Thyroid gland (tissue), 4 donors: ENCODE measurements around the gene GNG3. TPM values are rescaled to one million over a fixed set of nuclear protein-coding genes. Genes with fewer than 3 reads are reported as not detected.
A peak's percentile ranks its signal among the peaks of the same experiment; 100 is the strongest.

ENCODE experiments used
- DNase-seq, 2 donors: peaks; one replicate each; pipeline ENCODE4 v3.0.0-alpha.2; 2019
- H3K27ac ChIP-seq, 3 donors: fragments of 200-600 bp; sonication (generic); 1 replicate in 2 of 3; 2 replicates in 1 of 3; pipeline ENCODE4 v1.5.1; 2016 to 2019; ENCODE audit warnings: mild to moderate bottlenecking in 1 of 3, moderate library complexity in 1 of 3
- H3K27me3 ChIP-seq: fragments of 200-600 bp; sonication (generic); one replicate; pipeline ENCODE4 v1.5.1; 2019
- H3K36me3 ChIP-seq, 2 donors: fragments of 200-600 bp; sonication (generic); one replicate each; pipeline ENCODE4 v1.5.1; 2016 to 2019
- H3K4me1 ChIP-seq, 2 donors: fragments of 200-600 bp; sonication (generic); one replicate each; pipeline ENCODE4 v1.5.1; 2017 to 2019
- H3K4me3 ChIP-seq, 3 donors: fragments of 200-600 bp; sonication (generic); replicated peaks in 1 of 3; 1 replicate in 2 of 3; 2 replicates in 1 of 3; pipeline ENCODE4 v1.5.1; 2016; ENCODE audit warnings: mild to moderate bottlenecking in 1 of 3
- H3K9me3 ChIP-seq: fragments of 200-600 bp; sonication (generic); one replicate; pipeline ENCODE4 v1.5.1; 2017
- POLR2A ChIP-seq, 2 donors: fragments of 450-650 bp; IDR thresholded peaks; one replicate each; pipeline ENCODE4 v1.6.1; 2017; ENCODE audit warnings: antibody characterized with exemption in 2 of 2, mild to moderate bottlenecking in 2 of 2, moderate library complexity in 1 of 2
- WGBS, 2 donors: methylation state at CpG; one replicate each; pipeline ENCODE4 v1.1.5; 2017; 5-methylcytosine and 5-hydroxymethylcytosine counted together
- intact Hi-C: fragments of 100-400 bp; cut with DNase I; formaldehyde crosslinking; loops from one replicate; pipeline ENCODE4 v1.15.1; 2023
- small RNA-seq: library from RNA; depleted of rRNA; stranded (forward); fragments of <200 nt; gene quantifications from one replicate; pipeline ENCODE3, GENCODE V24; 2016
- total RNA-seq, 4 donors: library from RNA; depleted of rRNA; stranded (reverse); fragments of >200 nt; gene quantifications; one replicate each; pipeline ENCODE4 v1.2.3, GENCODE V29; 2016
- TF ChIP-seq, protein P1 (sequence below), 6 experiments: fragments of 200-600 bp in 3 of 6; fragments of 450-650 bp in 3 of 6; sonication (generic) in 3 of 6; IDR thresholded peaks; one replicate each; pipeline ENCODE4 v1.5.1; 2016 to 2019; ENCODE audit warnings: antibody characterized with exemption in 6 of 6, mild to moderate bottlenecking in 2 of 6, inconsistent platforms in 1 of 6, moderate library complexity in 1 of 6

The GNG3 gene
- total RNA-seq, 4 donors from 2014 or later: not detected

DNA sequence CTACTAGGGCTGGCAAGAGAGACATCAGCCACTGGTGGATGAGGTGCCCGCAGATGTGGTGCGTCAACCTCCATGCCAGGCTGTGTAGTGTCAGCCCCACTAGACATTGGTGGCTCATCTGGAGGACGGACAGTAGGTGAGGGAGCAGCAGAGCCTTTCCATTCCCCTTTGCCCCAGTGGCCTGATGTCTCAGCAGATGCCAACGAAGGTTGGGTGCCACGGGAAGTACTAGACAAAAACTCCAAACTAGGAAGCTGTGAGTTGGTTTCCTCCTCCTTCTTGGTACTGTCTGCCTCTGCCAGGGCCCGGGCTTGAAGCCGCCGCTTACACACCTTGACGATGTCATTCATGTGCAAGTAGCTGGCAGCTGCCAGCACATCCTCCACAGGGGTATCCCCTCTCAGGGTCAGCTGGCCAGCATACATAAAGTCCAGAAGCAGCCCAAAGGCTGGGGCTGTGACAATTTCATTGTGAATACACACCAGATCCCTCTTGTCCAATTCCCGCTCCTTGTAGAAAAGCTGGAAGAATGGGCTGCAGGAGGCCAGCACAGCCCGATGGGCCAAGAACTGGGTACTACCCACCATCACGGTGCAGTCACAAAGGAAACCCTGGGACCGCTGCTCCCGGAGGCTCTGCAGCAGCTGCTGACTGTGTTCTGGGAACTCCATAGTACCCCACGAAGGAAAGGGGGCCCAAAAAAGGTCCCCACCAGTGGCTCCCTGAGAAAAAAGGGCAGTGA is 45.7 kb downstream of the GNG3 start:
- Histone ChIP-seq H3K27me3 (no peaks in the 10 kb centered on the region), H3K4me1 (peaks cover 10 to 21% of the 10 kb centered on the region in 2 donors), H3K36me3 (peaks cover 7 to 9% of the 10 kb centered on the region in 2 donors), H3K27ac (peak overlapping the region in 2 of 3 donors; percentile 75 to 94), H3K4me3 (peak overlapping the region in 1 of 3 donors; percentile 59), H3K9me3 (no peaks in the 10 kb centered on the region)
- intact Hi-C loops: no loop called here
- peak in 1 of 2 donors; percentile 12 for DNase-seq
- WGBS, 2 donors: 89 to 91% methylated on average over 7 to 15 of the region's 15 CpGs
- no peak for TF ChIP-seq POLR2A (IDR thresholded peaks at IDR 0.05)
- TF ChIP-seq, protein P1, sequence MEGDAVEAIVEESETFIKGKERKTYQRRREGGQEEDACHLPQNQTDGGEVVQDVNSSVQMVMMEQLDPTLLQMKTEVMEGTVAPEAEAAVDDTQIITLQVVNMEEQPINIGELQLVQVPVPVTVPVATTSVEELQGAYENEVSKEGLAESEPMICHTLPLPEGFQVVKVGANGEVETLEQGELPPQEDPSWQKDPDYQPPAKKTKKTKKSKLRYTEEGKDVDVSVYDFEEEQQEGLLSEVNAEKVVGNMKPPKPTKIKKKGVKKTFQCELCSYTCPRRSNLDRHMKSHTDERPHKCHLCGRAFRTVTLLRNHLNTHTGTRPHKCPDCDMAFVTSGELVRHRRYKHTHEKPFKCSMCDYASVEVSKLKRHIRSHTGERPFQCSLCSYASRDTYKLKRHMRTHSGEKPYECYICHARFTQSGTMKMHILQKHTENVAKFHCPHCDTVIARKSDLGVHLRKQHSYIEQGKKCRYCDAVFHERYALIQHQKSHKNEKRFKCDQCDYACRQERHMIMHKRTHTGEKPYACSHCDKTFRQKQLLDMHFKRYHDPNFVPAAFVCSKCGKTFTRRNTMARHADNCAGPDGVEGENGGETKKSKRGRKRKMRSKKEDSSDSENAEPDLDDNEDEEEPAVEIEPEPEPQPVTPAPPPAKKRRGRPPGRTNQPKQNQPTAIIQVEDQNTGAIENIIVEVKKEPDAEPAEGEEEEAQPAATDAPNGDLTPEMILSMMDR (IDR thresholded peaks at IDR 0.05): no peak

DNA sequence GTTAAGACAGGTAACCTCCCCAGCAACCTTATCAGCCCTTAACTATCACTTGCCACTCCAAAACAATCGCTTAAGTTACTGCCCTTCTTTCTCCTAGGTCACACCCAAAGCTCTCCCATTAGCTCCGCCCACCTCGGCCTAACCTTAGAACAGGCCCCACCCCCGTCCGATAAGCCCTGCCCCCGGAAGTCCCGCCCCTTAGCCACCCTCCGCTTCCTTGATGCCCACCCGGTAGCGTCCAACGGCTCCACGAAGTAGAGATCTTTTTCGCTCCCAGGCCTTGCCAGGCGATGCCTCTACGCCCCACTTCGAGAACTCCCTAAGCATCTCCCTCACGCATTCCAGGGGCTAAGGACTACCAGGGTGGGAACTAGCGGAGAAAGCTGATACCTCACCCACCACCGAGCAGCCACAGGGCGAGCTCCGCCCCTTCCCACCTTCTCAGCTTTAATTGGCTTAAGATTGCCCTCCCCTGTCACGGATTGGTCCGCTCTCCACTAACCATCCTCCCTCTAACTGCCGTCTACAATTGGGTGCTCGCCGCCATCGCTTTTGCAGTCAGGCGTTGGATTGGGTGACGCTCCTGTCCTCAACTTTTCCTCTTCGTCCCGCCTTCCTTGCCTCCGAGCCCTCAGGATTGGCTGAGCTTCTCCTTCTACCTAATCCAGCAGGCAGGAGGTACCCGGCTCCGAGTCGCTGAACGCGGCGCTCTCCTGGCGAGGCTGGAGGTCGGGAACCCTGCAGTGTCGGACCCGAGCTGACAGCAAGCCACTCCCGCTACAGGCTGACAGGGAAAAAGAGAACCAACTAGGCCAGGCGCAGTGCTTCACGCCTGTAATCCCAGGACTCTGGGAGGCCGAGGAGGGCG is 46.5 kb downstream of the GNG3 start, which contains the start of gene ZBTB3:
ZBTB3 (minus strand) TSS at position 425 of the 868 bp plus-strand sequence. CDS start 496 bp downstream, outside the sequence.
- H3K9me3 ChIP-seq: no peaks in the 10 kb centered on the region
- intact Hi-C loops: no loop called here
- H3K36me3 ChIP-seq: peaks cover 7 to 9% of the 10 kb centered on the region in 2 donors
- peak within 1 kb of the TSS; percentile 62 to 94 (median 75) for H3K27ac ChIP-seq
- H3K4me1 ChIP-seq: peaks cover 10 to 21% of the 10 kb centered on the region in 2 donors
- WGBS, 2 donors: 1% methylated on average over 38 to 46 of the region's 47 CpGs
- peak; percentile 99 for DNase-seq
- H3K4me3 ChIP-seq: peak within 1 kb of the TSS; percentile 9 to 59 (median 19)
- H3K27me3 ChIP-seq: no peaks in the 10 kb centered on the region
- TF ChIP-seq, protein P1 (IDR thresholded peaks at IDR 0.05): peak in 1 of 6 experiments; percentile 26
- TF ChIP-seq POLR2A (IDR thresholded peaks at IDR 0.05): peak; percentile 33 to 89

- TF ChIP-seq, protein P1 (IDR thresholded peaks at IDR 0.05): no peak
- TF ChIP-seq POLR2A (IDR thresholded peaks at IDR 0.05): no peak
- no peak for DNase-seq
- WGBS, 2 donors: 81% methylated on average over 10 of the region's 10 CpGs
- intact Hi-C loops: no loop called here
- peaks cover 10 to 21% of the 10 kb centered on the region in 2 donors for H3K4me1 ChIP-seq
- H3K27me3 ChIP-seq: no peaks in the 10 kb centered on the region
- H3K4me3 ChIP-seq: no peak overlapping the region
- no peaks in the 10 kb centered on the region for H3K9me3 ChIP-seq
- H3K27ac ChIP-seq: no peak overlapping the region
- peaks cover 7 to 9% of the 10 kb centered on the region in 2 donors for H3K36me3 ChIP-seq
These were observed 47.7 kb downstream of the GNG3 start for GRCh38 chr11:62755086-62755615.

GRCh38 chr11:62757846-62758788 is 50.6 kb downstream of the GNG3 start:
- WGBS, 2 donors: 59% methylated on average over 9 of the region's 9 CpGs
- no peaks in the 10 kb centered on the region for H3K9me3 ChIP-seq
- no peak overlapping the region for H3K27ac ChIP-seq
- no peak overlapping the region for H3K4me3 ChIP-seq
- no peaks in the 10 kb centered on the region for H3K27me3 ChIP-seq
- intact Hi-C loops: no loop called here
- DNase-seq: no peak
- no peaks in the 10 kb centered on the region for H3K36me3 ChIP-seq
- peaks cover 13 to 19% of the 10 kb centered on the region in 2 donors for H3K4me1 ChIP-seq
- TF ChIP-seq, protein P1 (IDR thresholded peaks at IDR 0.05): no peak
- no peak for TF ChIP-seq POLR2A (IDR thresholded peaks at IDR 0.05)

Small RNA genes lying within 50 kb of the gene (small RNA-seq; reads per million reads assigned to genes)
- not detected for gene SNORA57

Other genes starting within 250 kb of the GNG3 start
- 100 to 1,000 TPM; 227 to 400 (median 288) TPM for gene AHNAK, start 160.9 kb upstream of the GNG3 start, total RNA-seq
- gene EEF1G, start 133.8 kb upstream of the GNG3 start, total RNA-seq: 1,000 to 10,000 TPM; 1,334 to 1,814 (median 1,607) TPM
- 10 to 100 TPM; 13.7 to 20.0 (median 16.1) TPM for gene TUT1, start 116.2 kb upstream of the GNG3 start, total RNA-seq
- 10 to 100 TPM; 65.3 to 76.7 (median 70.7) TPM for gene MTA2, start 105.8 kb upstream of the GNG3 start, total RNA-seq
- gene EML3, start 94.9 kb upstream of the GNG3 start, total RNA-seq: 10 to 100 TPM; 28.3 to 58.0 (median 46.6) TPM
- gene ROM1, start 94.4 kb upstream of the GNG3 start, total RNA-seq: 1 to 10 TPM; 2.5 to 7.0 (median 5.2) TPM
- gene B3GAT3, start 85.7 kb upstream of the GNG3 start, total RNA-seq: 10 to 100 TPM; 23.0 to 33.4 (median 25.1) TPM
- gene GANAB, start 61.1 kb upstream of the GNG3 start, total RNA-seq: 100 to 1,000 TPM; 158 to 297 (median 201) TPM
- gene INTS5, start 54.4 kb upstream of the GNG3 start, total RNA-seq: 10 to 100 TPM; 14.8 to 26.5 (median 23.5) TPM
- 10 to 100 TPM; 24.1 to 34.5 (median 29.6) TPM for gene C11orf98, start 42.5 kb upstream of the GNG3 start, total RNA-seq
- gene CSKMT, start 42.4 kb upstream of the GNG3 start, total RNA-seq: 10 to 100 TPM in 1 of 4 donors, 1 to 10 TPM in 2, under 1 TPM in 1; 0.83 to 13.5 (median 5.7) TPM
- 10 to 100 TPM in 2 of 4 donors, 1 to 10 TPM in 2; 5.7 to 10.6 (median 8.1) TPM for gene UQCC3, start 36.0 kb upstream of the GNG3 start, total RNA-seq
- 10 to 100 TPM in 2 of 4 donors, 1 to 10 TPM in 2; 5.8 to 15.5 (median 9.3) TPM for gene LBHD1, start 35.4 kb upstream of the GNG3 start, total RNA-seq
- gene UBXN1, start 28.6 kb upstream of the GNG3 start, total RNA-seq: 100 to 1,000 TPM; 120 to 184 (median 149) TPM
- gene LRRN4CL, start 18.1 kb upstream of the GNG3 start, total RNA-seq: 10 to 100 TPM in 2 of 4 donors, 1 to 10 TPM in 2; 2.5 to 18.3 (median 9.0) TPM
- gene BSCL2, start 252 bp upstream of the GNG3 start, total RNA-seq: 100 to 1,000 TPM in 2 of 4 donors, 10 to 100 TPM in 2; 54.9 to 153 (median 89.4) TPM
- gene HNRNPUL2, start 19.8 kb downstream of the GNG3 start, total RNA-seq: 10 to 100 TPM; 16.4 to 30.8 (median 21.5) TPM
- gene TTC9C, start 20.8 kb downstream of the GNG3 start, total RNA-seq: 10 to 100 TPM; 21.3 to 29.3 (median 25.4) TPM
- 10 to 100 TPM; 10.1 to 17.1 (median 14.8) TPM for gene ZBTB3, start 46.5 kb downstream of the GNG3 start, total RNA-seq
- gene POLR2G, start 53.9 kb downstream of the GNG3 start, total RNA-seq: 10 to 100 TPM; 32.1 to 76.5 (median 50.6) TPM
- gene TAF6L, start 63.7 kb downstream of the GNG3 start, total RNA-seq: 10 to 100 TPM; 41.2 to 55.0 (median 45.5) TPM
- 100 to 1,000 TPM in 2 of 4 donors, 10 to 100 TPM in 2; 78.6 to 126 (median 92.4) TPM for gene TMEM179B, start 79.7 kb downstream of the GNG3 start, total RNA-seq
- gene TMEM223, start 84.3 kb downstream of the GNG3 start, total RNA-seq: 10 to 100 TPM in 3 of 4 donors, 1 to 10 TPM in 1; 9.1 to 46.5 (median 29.7) TPM
- 10 to 100 TPM; 56.8 to 83.7 (median 80.9) TPM for gene NXF1, start 97.8 kb downstream of the GNG3 start, total RNA-seq
- gene STX5, start 124.4 kb downstream of the GNG3 start, total RNA-seq: 10 to 100 TPM; 26.3 to 62.8 (median 56.7) TPM
- not detected for gene TEX54, start 125.2 kb downstream of the GNG3 start, total RNA-seq
- 10 to 100 TPM; 25.2 to 76.1 (median 33.6) TPM for gene WDR74, start 131.9 kb downstream of the GNG3 start, total RNA-seq
- gene SLC3A2, start 173.2 kb downstream of the GNG3 start, total RNA-seq: 100 to 1,000 TPM; 145 to 295 (median 159) TPM
- not detected for gene CHRM1, start 213.7 kb downstream of the GNG3 start, total RNA-seq